H1 (cell line): ENCODE measurements around the gene PARP4. TPM values are rescaled to one million over a fixed set of nuclear protein-coding genes. Genes with fewer than 3 reads are reported as not detected.
"Not testable (repeated sequence)": the region's sequence is repeated elsewhere in the genome, so short reads cannot be mapped to it uniquely, and the experiment has no call there.

ENCODE experiments used
- CTCF ChIA-PET: fragments of 300-600 bp; sonication (Branson Sonifier 250); formaldehyde crosslinking; loops from one replicate; lab custom pipeline; 2021; ENCODE audit not compliant: partially characterized antibody; lab: Charles Lee
- POLR2A ChIA-PET: fragments of 300-600 bp; sonication (Branson Sonifier 250); formaldehyde crosslinking; loops from one replicate; lab custom pipeline; 2021; ENCODE audit warnings: inconsistent platforms; ENCODE audit not compliant: partially characterized antibody; lab: Charles Lee
- DNase-seq, 2 experiments: peaks; one replicate each; pipeline versions ENCODE4 v3.0.0 to v3.0.0-alpha.2; 2010 to 2022; ENCODE audit warnings: low spot score in 2 of 2, low read depth in 1 of 2, mixed read lengths in 1 of 2
- FAIRE-seq: peaks from 2 replicates; lab custom pipeline; 2011; peaks lifted over from hg19 to GRCh38; lab: Jason Lieb, UNC
- H2AFZ ChIP-seq: 2 replicates; pipeline ENCODE4 v1.8.1; 2012; ENCODE audit warnings: low read length, inconsistent platforms
- H2AK5ac ChIP-seq: 2 replicates; pipeline ENCODE4 v1.6.1; 2013; ENCODE audit warnings: low read depth, low read length
- H2BK120ac ChIP-seq: replicated peaks from 2 replicates; pipeline ENCODE3; 2013; ENCODE audit warnings: low read depth, low read length, inconsistent platforms
- H2BK12ac ChIP-seq: 2 replicates; pipeline ENCODE4 v1.6.1; 2013; ENCODE audit warnings: low read depth, low read length
- H2BK15ac ChIP-seq: 2 replicates; pipeline ENCODE4 v1.6.1; 2013; ENCODE audit warnings: low read length
- H2BK20ac ChIP-seq: 2 replicates; pipeline ENCODE4 v1.6.1; 2013; ENCODE audit warnings: low read length
- H2BK5ac ChIP-seq: 2 replicates; pipeline ENCODE4 v1.6.1; 2013; ENCODE audit warnings: low read depth, low read length
- H3K14ac ChIP-seq: 2 replicates; pipeline ENCODE4 v1.6.1; 2013; ENCODE audit warnings: inconsistent platforms; ENCODE audit not compliant: insufficient read length
- H3K18ac ChIP-seq: 2 replicates; pipeline ENCODE4 v1.6.1; 2013; ENCODE audit warnings: low read length; ENCODE audit errors: extremely low read depth
- H3K23ac ChIP-seq: 2 replicates; pipeline ENCODE4 v1.6.1; 2013; ENCODE audit warnings: inconsistent platforms; ENCODE audit not compliant: insufficient read length
- H3K23me2 ChIP-seq: 2 replicates; pipeline ENCODE4 v1.6.1; 2013; ENCODE audit warnings: low read depth, low read length
- H3K27ac ChIP-seq: 2 replicates; pipeline ENCODE4 v1.6.1; 2011; ENCODE audit warnings: low read depth, low read length, inconsistent platforms
- H3K27me3 ChIP-seq, 4 experiments: replicated peaks in 1 of 4; 1 replicate in 1 of 4; 2 replicates in 3 of 4; pipeline versions ENCODE4 v1.6.1 to v1.8.1; 2011 to 2013; ENCODE audit warnings: low read length in 3 of 4, mild to moderate bottlenecking in 3 of 4, inconsistent platforms in 2 of 4, mixed read lengths in 2 of 4, moderate library complexity in 1 of 4; ENCODE audit not compliant: control insufficient read depth in 3 of 4, insufficient read depth in 3 of 4; ENCODE audit errors: extremely low read depth in 1 of 4
- H3K36me3 ChIP-seq, 4 experiments: 2 replicates each; pipeline versions ENCODE4 v1.6.1 to v1.8.1; 2011 to 2013; ENCODE audit warnings: mild to moderate bottlenecking in 4 of 4, low read length in 3 of 4, moderate library complexity in 2 of 4, control low read depth in 1 of 4, inconsistent platforms in 1 of 4; ENCODE audit not compliant: insufficient read depth in 4 of 4, control insufficient read depth in 2 of 4
- H3K4ac ChIP-seq: replicated peaks from 2 replicates; pipeline ENCODE3; 2013; ENCODE audit warnings: low read length, low read depth, mixed read lengths, inconsistent platforms; ENCODE audit not compliant: insufficient read length
- H3K4me1 ChIP-seq, 4 experiments: replicated peaks in 1 of 4; 1 replicate in 1 of 4; 2 replicates in 3 of 4; pipeline versions ENCODE4 v1.6.1 to v1.8.1; 2011 to 2013; ENCODE audit warnings: low read length in 3 of 4, inconsistent platforms in 2 of 4, mixed read lengths in 1 of 4; ENCODE audit not compliant: insufficient read depth in 4 of 4, control insufficient read depth in 3 of 4
- H3K4me2 ChIP-seq, 2 experiments: 2 replicates each; pipeline versions ENCODE4 v1.6.1 to v1.8.1; 2011 to 2013; ENCODE audit warnings: low read depth in 2 of 2, low read length in 2 of 2, control low read depth in 1 of 2, inconsistent platforms in 1 of 2, mild to moderate bottlenecking in 1 of 2; ENCODE audit not compliant: insufficient read depth in 1 of 2
- H3K4me3 ChIP-seq, 4 experiments: fragments of 200-600, 300-600 bp in 1 of 4; sonication (generic), shearing (Covaris generic), sonication (Bioruptor Twin) in 1 of 4; 2 replicates each; pipeline versions ENCODE4 v1.5.1 to v1.8.1; 2011 to 2016; ENCODE audit warnings: low read length in 4 of 4, low read depth in 3 of 4, control low read depth in 2 of 4, inconsistent platforms in 2 of 4, mild to moderate bottlenecking in 2 of 4, mixed read lengths in 1 of 4, moderate library complexity in 1 of 4; ENCODE audit not compliant: insufficient read depth in 2 of 4; ENCODE audit errors: extremely low read depth in 1 of 4
- H3K56ac ChIP-seq: replicated peaks from 2 replicates; pipeline ENCODE3; 2013; ENCODE audit warnings: low read depth, mild to moderate bottlenecking, mixed read lengths, low read length, inconsistent platforms; ENCODE audit not compliant: insufficient read length
- H3K79me1 ChIP-seq: 2 replicates; pipeline ENCODE4 v1.6.1; 2013; ENCODE audit warnings: low read depth, low read length, control low read depth
- H3K79me2 ChIP-seq, 2 experiments: 2 replicates each; pipeline versions ENCODE4 v1.6.1 to v1.8.1; 2012 to 2013; ENCODE audit warnings: low read length in 2 of 2, mild to moderate bottlenecking in 2 of 2, inconsistent platforms in 1 of 2; ENCODE audit not compliant: insufficient read depth in 2 of 2, control insufficient read depth in 1 of 2
- H3K9ac ChIP-seq, 4 experiments: replicated peaks in 1 of 4; 1 replicate in 1 of 4; 2 replicates in 3 of 4; pipeline versions ENCODE4 v1.6.1 to v1.8.1; 2011 to 2013; ENCODE audit warnings: low read depth in 3 of 4, low read length in 3 of 4, control low read depth in 2 of 4, mild to moderate bottlenecking in 2 of 4, moderate library complexity in 2 of 4, inconsistent platforms in 1 of 4; ENCODE audit errors: extremely low read depth in 1 of 4
- H3K9me3 ChIP-seq, 2 experiments: 2 replicates each; pipeline versions ENCODE4 v1.6.1 to v1.8.1; 2012 to 2013; ENCODE audit warnings: mild to moderate bottlenecking in 2 of 2, moderate library complexity in 2 of 2, control low read depth in 1 of 2, inconsistent platforms in 1 of 2, low read depth in 1 of 2, low read length in 1 of 2, mixed read lengths in 1 of 2; ENCODE audit not compliant: insufficient read depth in 2 of 2
- H4K20me1 ChIP-seq, 2 experiments: replicated peaks in 1 of 2; 2 replicates each; pipeline versions ENCODE3 to v1.8.1; 2011 to 2013; ENCODE audit warnings: inconsistent platforms in 2 of 2, low read length in 2 of 2, mild to moderate bottlenecking in 1 of 2; ENCODE audit not compliant: insufficient read depth in 2 of 2, control insufficient read depth in 1 of 2
- H4K5ac ChIP-seq: 2 replicates; pipeline ENCODE4 v1.6.1; 2013; ENCODE audit warnings: low read length, low read depth, mixed read lengths, inconsistent platforms; ENCODE audit not compliant: insufficient read length
- H4K8ac ChIP-seq: 2 replicates; pipeline ENCODE4 v1.8.0; 2013; ENCODE audit warnings: mild to moderate bottlenecking, moderate library complexity, low read length, inconsistent platforms; ENCODE audit not compliant: insufficient read depth; ENCODE audit errors: extremely low read depth
- H4K91ac ChIP-seq: replicated peaks from 2 replicates; pipeline ENCODE3; 2013; ENCODE audit warnings: low read length, mixed read lengths, inconsistent platforms; ENCODE audit not compliant: insufficient read length
- CTCF ChIP-seq, 3 experiments: IDR thresholded peaks; 1 replicate in 2 of 3; 2 replicates in 1 of 3; pipeline versions ENCODE4 v1.5.1 to v1.6.1; 2011; ENCODE audit warnings: low read length in 3 of 3, mild to moderate bottlenecking in 3 of 3, inconsistent platforms in 2 of 3, low read depth in 1 of 3, moderate library complexity in 1 of 3; ENCODE audit not compliant: insufficient read depth in 1 of 3; ENCODE audit errors: control extremely low read depth in 1 of 3
- RAD21 ChIP-seq, 2 experiments: IDR thresholded peaks in 1 of 2; conservative IDR thresholded peaks in 1 of 2; 2 replicates each; pipeline ENCODE4 v1.6.1; 2011; ENCODE audit warnings: low read depth in 2 of 2, low read length in 2 of 2, improper control_type of control experiment in 1 of 2, inconsistent platforms in 1 of 2, mild to moderate bottlenecking in 1 of 2, moderate library complexity in 1 of 2
- WGBS, 2 experiments: shearing (Covaris generic) in 1 of 2; methylation state at CpG; one replicate each; pipeline versions ENCODE4 v1.1.6 to v1.1.7; 2013 to 2015; ENCODE audit warnings: low lambda C conversion rate in 2 of 2, mixed read lengths in 2 of 2, inconsistent platforms in 1 of 2, low coverage in 1 of 2, missing lambda C conversion rate in 1 of 2; ENCODE audit not compliant: insufficient replicate concordance in 2 of 2, insufficient coverage in 1 of 2, insufficient read length in 1 of 2; ENCODE audit errors: extremely low coverage in 1 of 2, missing lambda C conversion rate in 1 of 2; 5-methylcytosine and 5-hydroxymethylcytosine counted together
- polyA plus RNA-seq, 7 experiments: library from polyadenylated mRNA; depleted of rRNA in 3 of 7; stranded (reverse) in 5 of 7; unstranded in 2 of 7; fragments of >200 nt in 5 of 7; fragments of 200-250 nt in 2 of 7; gene quantifications; 1 replicate in 5 of 7; 2 replicates in 1 of 7; 4 replicates in 1 of 7; pipeline versions ENCODE4 v1.2.1 to v1.2.3, GENCODE V29; 2011 to 2013; ENCODE audit warnings: missing spikeins in 2 of 7, mixed read lengths in 2 of 7
- total RNA-seq: library from RNA; stranded (reverse); fragmentation: NEBNext Ultra II Directional; extraction: Animal tissue kit (Norgen Biotek cat#: 25700); gene quantifications from 2 replicates; pipeline ENCODE4 v1.2.1, GENCODE V29; 2021

The PARP4 gene
- total and polyA plus RNA-seq, 2 of the 8 experiments (the other 6 are each of a cell fraction or from before 2014, with no cell fraction given) = 22.2 to 40.3 TPM

GRCh38 chr13:24371273-24371672 is 141.3 kb downstream of the PARP4 start:
- H3K4ac ChIP-seq, H3K4me2 ChIP-seq, H3K56ac ChIP-seq, FAIRE-seq, H3K14ac ChIP-seq, DNase-seq, H3K79me1 ChIP-seq, POLR2A ChIA-PET, H3K4me1 ChIP-seq, H2AFZ ChIP-seq, H3K18ac ChIP-seq, H2BK120ac ChIP-seq, H2BK5ac ChIP-seq, H3K9me3 ChIP-seq, H2BK20ac ChIP-seq, H4K91ac ChIP-seq, H4K20me1 ChIP-seq, H2BK15ac ChIP-seq, H3K23me2 ChIP-seq, H3K4me3 ChIP-seq, H2AK5ac ChIP-seq, H3K27me3 ChIP-seq, H3K36me3 ChIP-seq, H3K9ac ChIP-seq, H3K27ac ChIP-seq, H3K79me2 ChIP-seq, H4K8ac ChIP-seq, H3K23ac ChIP-seq, H4K5ac ChIP-seq, H2BK12ac ChIP-seq: not testable (repeated sequence)
- CTCF ChIA-PET = interaction anchor here (0.9 to 1.6 kb wide), 5 partner anchors 9 to 146 kb away, joined by 3 to 5 read pairs (median 3); no protein-coding TSS in a partner anchor
- 91% methylated on average over 9 of the region's 9 CpGs; no CpG with 5 or more reads in 1 of the 2 experiments for WGBS, 2 experiments
- TF ChIP-seq CTCF (IDR thresholded peaks at IDR 0.05; ENCODE audit: control extremely low read depth in 1 of 3, insufficient read depth in 1 of 3, low read depth in 1 of 3, low read length in 3 of 3) (peak; percentile 34 to 48 (median 43); a peak in 3 of 4 replicates), RAD21 (IDR thresholded peaks at IDR 0.05 in 1 of 2, conservative IDR thresholded peaks at IDR 0.05 in 1 of 2; ENCODE audit: low read depth in 2 of 2, low read length in 2 of 2) (peak; percentile 12 to 39; a peak in 3 of 4 replicates)
- TF ChIP-seq, all 59 proteins: peak for 2; not testable (repeated sequence) for 57
